ENCODE data around the gene CLEC18B. TPM values are rescaled to one million over a fixed set of nuclear protein-coding genes. Genes with fewer than 3 reads are reported as not detected.

Gene CLEC18B
- total RNA-seq: 2.4 TPM in 1 of 2 replicates, not detected in the other

GRCh38 chr16:74420612-74421481, at the start of gene CLEC18B:
Gene CLEC18B, minus strand, starts transcription at chr16:74421478. Its CDS starts 208 bp downstream, at chr16:74421270.

Other genes with a start within 250 kb of the CLEC18B start
- 76.7 and 83.9 TPM in 2 replicates for gene PSMD7, start 124.7 kb downstream of the CLEC18B start, total RNA-seq
- gene NPIPB15, start 45.2 kb downstream of the CLEC18B start, total RNA-seq: 0.72 TPM in 1 of 2 replicates, not detected in the other
- gene GLG1, start 185.6 kb upstream of the CLEC18B start, total RNA-seq: 51.8 and 57.5 TPM in 2 replicates
- gene RFWD3, start 245.4 kb upstream of the CLEC18B start, total RNA-seq: 12.6 and 18.6 TPM in 2 replicates